ENCODE data around the gene NLRC3. TPM values are rescaled to one million over a fixed set of nuclear protein-coding genes. Genes with fewer than 3 reads are reported as not detected.

Gene NLRC3
- polyA plus RNA-seq, 1 of the 3 experiments (the other 2 are of a cell fraction) = not detected

DNA sequence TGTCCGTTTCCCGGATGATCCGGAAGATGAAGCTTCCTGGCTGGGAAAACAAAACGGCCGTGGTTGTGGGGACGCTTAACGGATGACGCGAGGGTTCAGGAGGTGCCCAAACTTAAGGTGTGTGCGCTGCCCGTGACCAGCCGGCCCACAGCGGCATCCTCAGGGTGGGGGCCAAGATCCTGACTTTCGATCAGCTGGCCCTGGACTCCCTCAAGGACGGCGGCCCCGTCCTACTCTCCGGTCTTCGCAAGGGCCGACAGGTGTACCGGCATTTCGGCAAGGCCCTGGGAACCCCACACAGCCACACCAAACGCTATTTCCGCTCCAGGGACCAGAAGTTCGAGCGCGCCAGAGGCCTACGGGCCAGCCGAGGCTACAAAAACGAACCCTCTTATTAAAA lies 80.8 kb downstream of the NLRC3 start:
- DNase-seq = no peak
- ChIA-PET POLR2A (no interaction called here), CTCF (interaction anchor here (1.1 kb wide), 1 partner anchor 13 kb away, joined by 3 read pairs; no protein-coding TSS in a partner anchor)
- Histone ChIP-seq H4K20me1 (ENCODE audit: insufficient read depth) (no peaks in the 10 kb centered on the region), H3K9me3 (no peaks in the 10 kb centered on the region), H3F3A (replicated peaks; ENCODE audit: insufficient read depth) (peaks cover 5% of the 10 kb centered on the region), H3K9me2 (no peaks in the 10 kb centered on the region), H2AFZ (ENCODE audit: low read depth) (no peak overlapping the region), H3K79me2 (ENCODE audit: insufficient read depth) (peaks cover 2% of the 10 kb centered on the region), H3K4me1 (ENCODE audit: control insufficient read depth in 1 of 2, insufficient read depth in 2 of 2, low read depth in 1 of 2, low read length in 1 of 2) (no peaks in the 10 kb centered on the region; a peak in 1 of 4 replicates), H3K27ac (ENCODE audit: low read depth in 2 of 2, low read length in 1 of 2) (no peak overlapping the region), H3K4me2 (no peak overlapping the region), H3K27me3 (ENCODE audit: insufficient read depth) (no peaks in the 10 kb centered on the region), H3K36me3 (replicated peaks in 1 of 2; ENCODE audit: control insufficient read depth in 1 of 2, insufficient read depth in 2 of 2, low read length in 1 of 2) (no peaks in the 10 kb centered on the region), H3K9ac (no peak overlapping the region), H3K4me3 (ENCODE audit: low read depth in 2 of 2, low read length in 1 of 2) (no peak overlapping the region)
- TF ChIP-seq FOXM1 (IDR thresholded peaks at IDR 0.05; ENCODE audit: low read depth) = no peak
- no peak for TF ChIP-seq POLR2AphosphoS5 (IDR thresholded peaks at IDR 0.05; ENCODE audit: low read depth, low read length)
- 91% methylated on average over 30 of the region's 30 CpGs for WGBS (ENCODE audit: low lambda C conversion rate)

DNA sequence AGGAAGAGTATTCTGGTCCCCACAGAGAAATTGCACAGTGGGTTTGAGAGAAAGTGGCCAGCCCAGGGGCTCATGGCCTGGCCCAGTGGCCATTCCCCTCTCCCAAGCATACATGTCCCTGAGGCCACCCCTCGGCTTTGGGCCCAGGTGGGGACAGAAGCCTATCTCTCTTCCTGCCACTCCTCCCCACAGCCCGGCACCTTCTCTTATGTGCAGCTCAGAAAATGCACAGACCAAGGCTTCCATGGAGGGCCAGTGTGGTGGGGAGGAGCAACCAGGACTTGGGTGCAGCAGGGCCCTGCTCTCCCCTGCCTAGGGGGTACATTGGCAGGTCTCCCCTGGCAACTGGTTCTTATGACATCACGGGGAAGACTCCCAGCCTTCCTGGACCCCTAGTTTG lies 82.0 kb downstream of the NLRC3 start, which contains the start of gene C16orf90:
Gene C16orf90 (minus strand): TSS at position 314 of the 400 bp plus-strand sequence. CDS start 68 bp downstream, at position 246.
- Histone ChIP-seq H3K79me2 (ENCODE audit: insufficient read depth) (no peaks in the 10 kb centered on the region), H3K27me3 (ENCODE audit: insufficient read depth) (no peaks in the 10 kb centered on the region), H3F3A (replicated peaks; ENCODE audit: insufficient read depth) (peaks cover 3% of the 10 kb centered on the region), H3K36me3 (replicated peaks in 1 of 2; ENCODE audit: control insufficient read depth in 1 of 2, insufficient read depth in 2 of 2, low read length in 1 of 2) (no peaks in the 10 kb centered on the region), H3K9me2 (no peaks in the 10 kb centered on the region), H3K9ac (no peak within 1 kb of the TSS), H4K20me1 (ENCODE audit: insufficient read depth) (no peaks in the 10 kb centered on the region), H2AFZ (ENCODE audit: low read depth) (no peak within 1 kb of the TSS), H3K27ac (ENCODE audit: low read depth in 2 of 2, low read length in 1 of 2) (no peak within 1 kb of the TSS), H3K9me3 (no peaks in the 10 kb centered on the region), H3K4me2 (no peak within 1 kb of the TSS), H3K4me3 (ENCODE audit: low read depth in 2 of 2, low read length in 1 of 2) (no peak within 1 kb of the TSS), H3K4me1 (ENCODE audit: control insufficient read depth in 1 of 2, insufficient read depth in 2 of 2, low read depth in 1 of 2, low read length in 1 of 2) (no peaks in the 10 kb centered on the region; a peak in 1 of 4 replicates)
- TF ChIP-seq POLR2AphosphoS5 (IDR thresholded peaks at IDR 0.05; ENCODE audit: low read depth, low read length) (no peak), RFX5 (IDR thresholded peaks at IDR 0.05; ENCODE audit: low read length) (no peak), SMC3 (IDR thresholded peaks at IDR 0.05; ENCODE audit: low read depth, low read length) (no peak), FOXM1 (IDR thresholded peaks at IDR 0.05; ENCODE audit: low read depth) (no peak), JUND (IDR thresholded peaks at IDR 0.05) (no peak), MEF2A (IDR thresholded peaks at IDR 0.05; ENCODE audit: borderline replicate concordance, low read depth) (no peak), TAF1 (IDR thresholded peaks at IDR 0.05; ENCODE audit: borderline replicate concordance, low read depth, low read length) (no peak)
- TF ChIP-seq, protein P1, sequence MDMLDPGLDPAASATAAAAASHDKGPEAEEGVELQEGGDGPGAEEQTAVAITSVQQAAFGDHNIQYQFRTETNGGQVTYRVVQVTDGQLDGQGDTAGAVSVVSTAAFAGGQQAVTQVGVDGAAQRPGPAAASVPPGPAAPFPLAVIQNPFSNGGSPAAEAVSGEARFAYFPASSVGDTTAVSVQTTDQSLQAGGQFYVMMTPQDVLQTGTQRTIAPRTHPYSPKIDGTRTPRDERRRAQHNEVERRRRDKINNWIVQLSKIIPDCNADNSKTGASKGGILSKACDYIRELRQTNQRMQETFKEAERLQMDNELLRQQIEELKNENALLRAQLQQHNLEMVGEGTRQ (IDR thresholded peaks at IDR 0.05; ENCODE audit: borderline replicate concordance, low read depth, low read length) = no peak
- TF ChIP-seq, protein P2, sequence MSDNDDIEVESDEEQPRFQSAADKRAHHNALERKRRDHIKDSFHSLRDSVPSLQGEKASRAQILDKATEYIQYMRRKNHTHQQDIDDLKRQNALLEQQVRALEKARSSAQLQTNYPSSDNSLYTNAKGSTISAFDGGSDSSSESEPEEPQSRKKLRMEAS (IDR thresholded peaks at IDR 0.05; ENCODE audit: low read depth) = no peak
- TF ChIP-seq, protein P3, sequence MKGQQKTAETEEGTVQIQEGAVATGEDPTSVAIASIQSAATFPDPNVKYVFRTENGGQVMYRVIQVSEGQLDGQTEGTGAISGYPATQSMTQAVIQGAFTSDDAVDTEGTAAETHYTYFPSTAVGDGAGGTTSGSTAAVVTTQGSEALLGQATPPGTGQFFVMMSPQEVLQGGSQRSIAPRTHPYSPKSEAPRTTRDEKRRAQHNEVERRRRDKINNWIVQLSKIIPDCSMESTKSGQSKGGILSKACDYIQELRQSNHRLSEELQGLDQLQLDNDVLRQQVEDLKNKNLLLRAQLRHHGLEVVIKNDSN (IDR thresholded peaks at IDR 0.05; ENCODE audit: borderline replicate concordance, low read depth) = no peak
- TF ChIP-seq, protein P4, sequence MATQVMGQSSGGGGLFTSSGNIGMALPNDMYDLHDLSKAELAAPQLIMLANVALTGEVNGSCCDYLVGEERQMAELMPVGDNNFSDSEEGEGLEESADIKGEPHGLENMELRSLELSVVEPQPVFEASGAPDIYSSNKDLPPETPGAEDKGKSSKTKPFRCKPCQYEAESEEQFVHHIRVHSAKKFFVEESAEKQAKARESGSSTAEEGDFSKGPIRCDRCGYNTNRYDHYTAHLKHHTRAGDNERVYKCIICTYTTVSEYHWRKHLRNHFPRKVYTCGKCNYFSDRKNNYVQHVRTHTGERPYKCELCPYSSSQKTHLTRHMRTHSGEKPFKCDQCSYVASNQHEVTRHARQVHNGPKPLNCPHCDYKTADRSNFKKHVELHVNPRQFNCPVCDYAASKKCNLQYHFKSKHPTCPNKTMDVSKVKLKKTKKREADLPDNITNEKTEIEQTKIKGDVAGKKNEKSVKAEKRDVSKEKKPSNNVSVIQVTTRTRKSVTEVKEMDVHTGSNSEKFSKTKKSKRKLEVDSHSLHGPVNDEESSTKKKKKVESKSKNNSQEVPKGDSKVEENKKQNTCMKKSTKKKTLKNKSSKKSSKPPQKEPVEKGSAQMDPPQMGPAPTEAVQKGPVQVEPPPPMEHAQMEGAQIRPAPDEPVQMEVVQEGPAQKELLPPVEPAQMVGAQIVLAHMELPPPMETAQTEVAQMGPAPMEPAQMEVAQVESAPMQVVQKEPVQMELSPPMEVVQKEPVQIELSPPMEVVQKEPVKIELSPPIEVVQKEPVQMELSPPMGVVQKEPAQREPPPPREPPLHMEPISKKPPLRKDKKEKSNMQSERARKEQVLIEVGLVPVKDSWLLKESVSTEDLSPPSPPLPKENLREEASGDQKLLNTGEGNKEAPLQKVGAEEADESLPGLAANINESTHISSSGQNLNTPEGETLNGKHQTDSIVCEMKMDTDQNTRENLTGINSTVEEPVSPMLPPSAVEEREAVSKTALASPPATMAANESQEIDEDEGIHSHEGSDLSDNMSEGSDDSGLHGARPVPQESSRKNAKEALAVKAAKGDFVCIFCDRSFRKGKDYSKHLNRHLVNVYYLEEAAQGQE (IDR thresholded peaks at IDR 0.05; ENCODE audit: low read depth, low read length) = no peak
- TF ChIP-seq, protein P5, sequence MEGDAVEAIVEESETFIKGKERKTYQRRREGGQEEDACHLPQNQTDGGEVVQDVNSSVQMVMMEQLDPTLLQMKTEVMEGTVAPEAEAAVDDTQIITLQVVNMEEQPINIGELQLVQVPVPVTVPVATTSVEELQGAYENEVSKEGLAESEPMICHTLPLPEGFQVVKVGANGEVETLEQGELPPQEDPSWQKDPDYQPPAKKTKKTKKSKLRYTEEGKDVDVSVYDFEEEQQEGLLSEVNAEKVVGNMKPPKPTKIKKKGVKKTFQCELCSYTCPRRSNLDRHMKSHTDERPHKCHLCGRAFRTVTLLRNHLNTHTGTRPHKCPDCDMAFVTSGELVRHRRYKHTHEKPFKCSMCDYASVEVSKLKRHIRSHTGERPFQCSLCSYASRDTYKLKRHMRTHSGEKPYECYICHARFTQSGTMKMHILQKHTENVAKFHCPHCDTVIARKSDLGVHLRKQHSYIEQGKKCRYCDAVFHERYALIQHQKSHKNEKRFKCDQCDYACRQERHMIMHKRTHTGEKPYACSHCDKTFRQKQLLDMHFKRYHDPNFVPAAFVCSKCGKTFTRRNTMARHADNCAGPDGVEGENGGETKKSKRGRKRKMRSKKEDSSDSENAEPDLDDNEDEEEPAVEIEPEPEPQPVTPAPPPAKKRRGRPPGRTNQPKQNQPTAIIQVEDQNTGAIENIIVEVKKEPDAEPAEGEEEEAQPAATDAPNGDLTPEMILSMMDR (IDR thresholded peaks at IDR 0.05) = no peak
- ChIA-PET CTCF (no interaction called here), POLR2A (no interaction called here)
- DNase-seq = no peak
- 93% methylated on average over 2 of the region's 3 CpGs for WGBS (ENCODE audit: low lambda C conversion rate)
